ENCODE data around the gene REPIN1. TPM values are rescaled to one million over a fixed set of nuclear protein-coding genes. Genes with fewer than 3 reads are reported as not detected.

The REPIN1 gene
- total and polyA plus RNA-seq, 9 of the 15 experiments (the other 6 are each of a cell fraction or from before 2014, with no cell fraction given) = 8.1 to 283 (median 94.3) TPM

DNA sequence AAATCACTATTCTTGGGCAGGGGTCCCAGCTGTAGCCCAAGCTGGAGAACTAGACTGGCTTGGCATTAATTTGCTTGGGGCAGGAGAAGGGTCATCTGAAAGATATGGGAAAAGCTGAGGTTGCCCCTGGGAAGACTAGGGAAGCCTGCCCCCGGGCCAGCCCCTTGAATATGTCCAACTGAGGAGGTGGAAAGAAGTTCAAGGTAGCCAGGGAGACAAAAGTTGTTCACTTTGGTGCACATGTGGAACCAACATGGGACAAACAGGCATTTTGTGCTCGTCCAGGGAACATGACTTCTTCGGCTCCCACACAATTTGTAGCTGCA lies 46.9 kb upstream of the REPIN1 start (continued):
- TF ChIP-seq ZBTB40 (IDR thresholded peaks at IDR 0.05) (0 out of 2 replicates have a peak, but pooled peaks have one; percentile 35), ZBTB40 (CRISPR knock-in tag; IDR thresholded peaks at IDR 0.05) (no peak), FOXK1 (CRISPR knock-in tag; IDR thresholded peaks at IDR 0.05; ENCODE audit: borderline replicate concordance) (0 out of 2 replicates have a peak, but pooled peaks have one; percentile 60), KLF1 (tag; IDR thresholded peaks at IDR 0.05) (no peak)

Measured in K562 (cell line).